Germinal center (tissue), 1 donor: Measurements from ENCODE around the gene TP53BP1.
A peak's percentile ranks its signal among the peaks of the same experiment; 100 is the strongest.

Source experiments
- DNase-seq: peaks from one replicate; pipeline ENCODE4 v3.0.0; 2012; ENCODE audit warnings: mixed read lengths, low spot score

TP53BP1 gene

GRCh38 chr15:43517354-43518196 is 24.6 kb upstream of the TP53BP1 start, which contains the start of gene MAP1A:
Gene MAP1A, plus strand, starts transcription at chr15:43517608. Its CDS starts 3,866 bp downstream, at chr15:43521474.
- DNase-seq, result no peak

- DNase-seq, result no peak
These were observed 23.9 kb upstream of the TP53BP1 start for GRCh38 chr15:43516801-43517353.

GRCh38 chr15:43516185-43516584 is 23.2 kb upstream of the TP53BP1 start:
- DNase-seq, result no peak

- DNase-seq, result no peak
These were observed 22.8 kb upstream of the TP53BP1 start for GRCh38 chr15:43515741-43516140.

GRCh38 chr15:43514241-43515057 is 21.5 kb upstream of the TP53BP1 start:
- no peak for DNase-seq

GRCh38 chr15:43513550-43513949 is 20.6 kb upstream of the TP53BP1 start:
- DNase-seq, result no peak

GRCh38 chr15:43511012-43511885 is 18.3 kb upstream of the TP53BP1 start:
- no peak for DNase-seq

GRCh38 chr15:43510200-43511011 is 17.4 kb upstream of the TP53BP1 start:
- DNase-seq, result peak; percentile 95

- no peak for DNase-seq
These were observed 16.8 kb upstream of the TP53BP1 start for GRCh38 chr15:43509660-43510199.

- DNase-seq, result no peak
These were observed 16.2 kb upstream of the TP53BP1 start for GRCh38 chr15:43508991-43509659.

GRCh38 chr15:43508421-43508820 is 15.5 kb upstream of the TP53BP1 start:
- DNase-seq, result no peak

- no peak for DNase-seq
These were observed 12.8 kb upstream of the TP53BP1 start for GRCh38 chr15:43505738-43506137.

- no peak for DNase-seq
These were observed 6.7 kb upstream of the TP53BP1 start for GRCh38 chr15:43499635-43500034.

GRCh38 chr15:43498990-43499389 is 6.0 kb upstream of the TP53BP1 start:
- no peak for DNase-seq

- no peak for DNase-seq
These were observed 932 bp upstream of the TP53BP1 start for GRCh38 chr15:43493703-43494472.

GRCh38 chr15:43492266-43492665 is 690 bp downstream of the TP53BP1 start:
- DNase-seq, result no peak

- DNase-seq, result no peak
These were observed 3.8 kb downstream of the TP53BP1 start for GRCh38 chr15:43489191-43489590.

- no peak for DNase-seq
These were observed 4.2 kb downstream of the TP53BP1 start for GRCh38 chr15:43488790-43489189.

- DNase-seq, result no peak
These were observed 5.6 kb downstream of the TP53BP1 start for GRCh38 chr15:43487271-43487895.
